ENCODE measurements around the gene RXFP1.

DNA sequence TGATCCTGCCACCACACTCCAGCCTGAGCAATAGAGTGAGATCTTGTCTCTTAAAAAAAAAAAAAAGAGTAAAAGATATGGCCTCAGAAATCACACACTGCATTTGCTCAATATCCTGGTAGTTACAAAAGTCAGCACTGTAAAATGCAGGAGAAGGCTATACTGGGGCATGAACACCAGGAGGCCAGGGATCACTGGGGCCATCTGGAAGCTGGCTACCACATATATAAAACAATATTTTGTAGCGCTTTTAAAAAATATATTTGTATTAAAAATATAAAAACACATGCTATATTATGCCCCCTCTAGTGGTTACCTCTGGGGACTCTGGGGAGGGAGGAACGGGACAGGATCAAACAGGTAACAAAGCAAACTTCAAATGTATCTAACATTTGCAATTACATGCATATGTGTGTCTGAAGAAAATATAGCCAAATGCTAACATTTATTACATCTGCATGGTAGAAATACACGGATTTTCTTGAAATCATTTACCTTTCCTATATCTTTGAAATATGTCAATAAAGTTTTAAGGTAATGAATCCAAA is 146.0 kb downstream of the RXFP1 start:
- TF ChIP-seq BHLHE40 (IDR thresholded peaks at IDR 0.05; ENCODE audit: borderline replicate concordance) (no peak), L3MBTL2 (conservative IDR thresholded peaks at IDR 0.05) (no peak), PKNOX1 (IDR thresholded peaks at IDR 0.05) (no peak), ARNT (IDR thresholded peaks at IDR 0.05) (no peak), ELF4 (IDR thresholded peaks at IDR 0.05) (no peak), FOXA1 (IDR thresholded peaks at IDR 0.05) (no peak), FOXM1 (IDR thresholded peaks at IDR 0.05; ENCODE audit: borderline replicate concordance) (no peak)

All from HEK293T (cell line).